HFFc6 (cell line): ENCODE data around the gene ANTXR1. TPM values are rescaled to one million over a fixed set of nuclear protein-coding genes. Genes with fewer than 3 reads are reported as not detected.

ENCODE experiments used
- DNase-seq: peaks from one replicate; pipeline ENCODE4 v3.0.0-alpha.2; 2018
- H3K27ac Mint-ChIP-seq: 2 replicates; pipeline ENCODE4 v1.8.0; 2020; ENCODE audit warnings: mild to moderate bottlenecking, mixed read lengths
- H3K27me3 Mint-ChIP-seq: 2 replicates; pipeline ENCODE4 v1.8.0; 2021; ENCODE audit warnings: mild to moderate bottlenecking, moderate library complexity, mixed read lengths; ENCODE audit not compliant: insufficient read depth
- H3K36me3 Mint-ChIP-seq: 2 replicates; pipeline ENCODE4 v1.8.0; 2021; ENCODE audit warnings: low read depth, mixed read lengths
- H3K4me1 Mint-ChIP-seq: 2 replicates; pipeline ENCODE4 v1.8.0; 2020; ENCODE audit warnings: low read depth, mixed read lengths
- H3K4me3 Mint-ChIP-seq: 2 replicates; pipeline ENCODE4 v1.8.0; 2020; ENCODE audit warnings: mild to moderate bottlenecking, moderate library complexity, mixed read lengths
- H3K9me3 Mint-ChIP-seq: 2 replicates; pipeline ENCODE4 v1.8.0; 2020; ENCODE audit warnings: mild to moderate bottlenecking, mixed read lengths
- total RNA-seq, 6 experiments: library from RNA; stranded (reverse); fragmentation: NEBNext Ultra II Directional; extraction: Animal tissue kit (Norgen Biotek cat#: 25700); gene quantifications; 2 replicates in 1 of 6; 3 replicates in 5 of 6; pipeline ENCODE4 v1.2.3, GENCODE V29; 2021
- TF ChIP-seq, protein P1 (sequence below): fragments of 200-600 bp; sonication (generic); IDR thresholded peaks from 2 replicates; pipeline ENCODE4 v1.5.0; 2021; ENCODE audit warnings: antibody characterized with exemption, mild to moderate bottlenecking

The ANTXR1 gene
- total RNA-seq, 6 experiments from 2014 or later, result 98.0 to 137 (median 124) TPM

DNA sequence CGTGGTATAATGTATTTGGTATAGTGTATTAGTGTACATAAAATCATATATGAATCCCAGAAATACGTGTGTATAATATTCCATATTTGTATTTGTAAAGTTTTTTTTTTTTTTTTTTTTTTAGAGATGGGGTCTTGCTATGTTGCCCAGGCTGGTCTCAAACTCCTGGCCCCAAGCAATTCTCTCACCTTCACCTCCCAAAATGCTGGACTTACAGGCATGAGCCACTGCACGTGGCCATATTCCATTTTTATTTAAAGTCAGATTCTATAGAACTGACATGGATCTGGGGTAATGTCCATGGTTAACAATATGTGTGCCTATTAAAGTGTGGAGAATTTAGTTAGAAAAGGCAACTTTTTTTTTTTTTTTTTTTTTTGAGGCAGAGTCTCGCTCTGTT lies 71.5 kb downstream of the ANTXR1 start:
- no peaks in the 10 kb centered on the region for H3K9me3 Mint-ChIP-seq
- TF ChIP-seq, protein P1, sequence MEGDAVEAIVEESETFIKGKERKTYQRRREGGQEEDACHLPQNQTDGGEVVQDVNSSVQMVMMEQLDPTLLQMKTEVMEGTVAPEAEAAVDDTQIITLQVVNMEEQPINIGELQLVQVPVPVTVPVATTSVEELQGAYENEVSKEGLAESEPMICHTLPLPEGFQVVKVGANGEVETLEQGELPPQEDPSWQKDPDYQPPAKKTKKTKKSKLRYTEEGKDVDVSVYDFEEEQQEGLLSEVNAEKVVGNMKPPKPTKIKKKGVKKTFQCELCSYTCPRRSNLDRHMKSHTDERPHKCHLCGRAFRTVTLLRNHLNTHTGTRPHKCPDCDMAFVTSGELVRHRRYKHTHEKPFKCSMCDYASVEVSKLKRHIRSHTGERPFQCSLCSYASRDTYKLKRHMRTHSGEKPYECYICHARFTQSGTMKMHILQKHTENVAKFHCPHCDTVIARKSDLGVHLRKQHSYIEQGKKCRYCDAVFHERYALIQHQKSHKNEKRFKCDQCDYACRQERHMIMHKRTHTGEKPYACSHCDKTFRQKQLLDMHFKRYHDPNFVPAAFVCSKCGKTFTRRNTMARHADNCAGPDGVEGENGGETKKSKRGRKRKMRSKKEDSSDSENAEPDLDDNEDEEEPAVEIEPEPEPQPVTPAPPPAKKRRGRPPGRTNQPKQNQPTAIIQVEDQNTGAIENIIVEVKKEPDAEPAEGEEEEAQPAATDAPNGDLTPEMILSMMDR, result no peak
- H3K36me3 Mint-ChIP-seq, result peaks cover 69% of the 10 kb centered on the region
- no peaks in the 10 kb centered on the region; the same call in 1 of the 2 replicates for H3K27me3 Mint-ChIP-seq
- no peak overlapping the region for H3K27ac Mint-ChIP-seq
- peaks cover 58% of the 10 kb centered on the region for H3K4me1 Mint-ChIP-seq
- no peak for DNase-seq
- no peak overlapping the region for H3K4me3 Mint-ChIP-seq

- Mint-ChIP-seq H3K27me3 (no peaks in the 10 kb centered on the region; the same call in 1 of the 2 replicates), H3K4me1 (peaks cover 58% of the 10 kb centered on the region), H3K9me3 (no peaks in the 10 kb centered on the region), H3K27ac (no peak overlapping the region), H3K36me3 (peaks cover 61% of the 10 kb centered on the region), H3K4me3 (no peak overlapping the region)
- no peak for DNase-seq
- TF ChIP-seq, protein P1, result no peak
These were observed 73.5 kb downstream of the ANTXR1 start for GRCh38 chr2:69086466-69086865.

DNA sequence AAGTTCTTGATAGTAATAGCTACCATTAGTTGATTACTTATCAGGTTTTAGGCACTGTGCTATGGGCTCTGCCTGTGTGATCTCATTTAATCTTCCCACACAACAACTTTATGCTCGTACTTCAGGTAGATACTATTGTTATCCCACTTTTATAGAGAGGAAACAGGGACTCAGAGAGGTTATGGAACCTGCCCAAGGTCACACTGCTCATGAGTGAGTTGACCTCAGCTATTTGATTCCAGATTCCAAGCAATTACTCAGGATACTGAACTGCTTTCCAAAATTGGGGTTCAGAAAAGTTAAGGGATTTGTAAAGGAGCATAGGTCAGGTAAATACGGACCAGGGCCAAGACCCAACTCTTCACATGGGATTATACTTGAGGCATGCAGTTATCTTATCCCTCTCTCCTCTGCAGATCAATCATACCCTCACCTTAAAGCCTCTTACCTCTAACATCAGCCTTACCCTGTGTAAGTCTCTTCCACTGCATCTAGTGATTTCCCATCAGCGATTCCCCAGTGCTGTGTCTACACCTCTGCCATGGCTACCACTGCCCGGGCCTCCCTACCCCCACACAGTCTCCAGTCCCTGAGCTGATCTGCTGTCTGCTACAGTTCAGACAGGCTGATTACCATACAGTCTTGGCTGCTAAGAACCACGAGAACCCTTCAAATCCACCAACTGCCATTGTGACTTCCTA lies 74.4 kb downstream of the ANTXR1 start:
- H3K27ac Mint-ChIP-seq, result peak overlapping the region; percentile 36
- no peak for DNase-seq

GRCh38 chr2:69087912-69088240 lies 74.9 kb downstream of the ANTXR1 start:
- no peaks in the 10 kb centered on the region for H3K9me3 Mint-ChIP-seq
- H3K4me1 Mint-ChIP-seq, result peaks cover 45% of the 10 kb centered on the region
- no peak overlapping the region for H3K4me3 Mint-ChIP-seq
- peaks cover 52% of the 10 kb centered on the region for H3K36me3 Mint-ChIP-seq
- TF ChIP-seq, protein P1, result no peak
- H3K27ac Mint-ChIP-seq, result peak overlapping the region; percentile 36
- DNase-seq, result no peak
- no peaks in the 10 kb centered on the region; the same call in 1 of the 2 replicates for H3K27me3 Mint-ChIP-seq

More for the DNA sequence above, 74.4 kb downstream of the ANTXR1 start:
- Mint-ChIP-seq H3K36me3 (peaks cover 52% of the 10 kb centered on the region), H3K9me3 (no peaks in the 10 kb centered on the region), H3K4me3 (no peak overlapping the region), H3K27me3 (no peaks in the 10 kb centered on the region; the same call in 1 of the 2 replicates), H3K4me1 (peaks cover 50% of the 10 kb centered on the region)
- TF ChIP-seq, protein P1, result no peak

- H3K4me3 Mint-ChIP-seq, result no peak overlapping the region
These were observed 75.5 kb downstream of the ANTXR1 start for GRCh38 chr2:69088466-69088865.

More at GRCh38 chr2:69088466-69088865, 75.5 kb downstream of the ANTXR1 start:
- TF ChIP-seq, protein P1, result no peak
- no peak for DNase-seq
- Mint-ChIP-seq H3K27me3 (no peaks in the 10 kb centered on the region; the same call in 1 of the 2 replicates), H3K27ac (no peak overlapping the region; the same call in 1 of the 2 replicates), H3K4me1 (peaks cover 44% of the 10 kb centered on the region), H3K9me3 (no peaks in the 10 kb centered on the region), H3K36me3 (peaks cover 50% of the 10 kb centered on the region)
